K562 (cell line): ENCODE measurements around the gene TYW1B. TPM values are rescaled to one million over a fixed set of nuclear protein-coding genes. Genes with fewer than 3 reads are reported as not detected.

Experiments
- FOXM1 ChIP-seq, 2 experiments: fragments of 450-650 bp in 1 of 2; sonication (generic) in 1 of 2; formaldehyde crosslinking in 1 of 2; IDR thresholded peaks; 2 replicates each; pipeline versions ENCODE4 v1.6.1 to v1.9.0; 2017 to 2022; ENCODE audit warnings: low read depth in 2 of 2, mild to moderate bottlenecking in 2 of 2, missing genetic modification reagents in 1 of 2, moderate library complexity in 1 of 2
- LCOR ChIP-seq: sonication (generic); formaldehyde crosslinking; IDR thresholded peaks from 2 replicates; pipeline ENCODE4 v1.8.0; 2022; ENCODE audit warnings: mild to moderate bottlenecking, missing genetic modification reagents
- MTA3 ChIP-seq: fragments of 450-650 bp; formaldehyde crosslinking; IDR thresholded peaks from 2 replicates; pipeline ENCODE4 v1.6.1; 2017; ENCODE audit warnings: mild to moderate bottlenecking, borderline replicate concordance
- POLR2A ChIP-seq: fragments of 450-650 bp; conservative IDR thresholded peaks from 2 replicates; pipeline ENCODE4 v1.6.1; 2016
- SAP30 ChIP-seq: fragments of 200-600 bp; sonication (generic); IDR thresholded peaks from 2 replicates; pipeline ENCODE4 v1.6.1; 2012; ENCODE audit warnings: borderline replicate concordance, low read depth, mild to moderate bottlenecking, moderate library complexity, low read length, control low read depth, inconsistent platforms; ENCODE audit not compliant: insufficient read depth, poor library complexity, severe bottlenecking
- SOX6 ChIP-seq: fragments of 450-650 bp; IDR thresholded peaks from 2 replicates; pipeline ENCODE4 v1.6.1; 2014; ENCODE audit warnings: mild to moderate bottlenecking
- SUPT5H ChIP-seq: fragments of 450-650 bp; IDR thresholded peaks from 2 replicates; pipeline ENCODE4 v1.6.1; 2016
- TAF1 ChIP-seq: IDR thresholded peaks from 2 replicates; pipeline ENCODE4 v1.6.1; 2011; ENCODE audit warnings: mild to moderate bottlenecking, low read length, moderate library complexity; ENCODE audit not compliant: insufficient read depth, control insufficient read depth, severe bottlenecking; ENCODE audit errors: extremely low read depth
- TAF9B ChIP-seq: fragments of 450-650 bp; IDR thresholded peaks from 2 replicates; pipeline ENCODE4 v1.6.1; 2018; ENCODE audit warnings: mild to moderate bottlenecking; ENCODE audit not compliant: partially characterized antibody
- TEAD1 ChIP-seq, 2 experiments: fragments of 450-650 bp in 1 of 2; sonication (generic) in 1 of 2; formaldehyde crosslinking; IDR thresholded peaks; 2 replicates each; pipeline versions ENCODE4 v1.4.0 to v1.8.0; 2020 to 2022; ENCODE audit warnings: mild to moderate bottlenecking in 2 of 2, missing genetic modification reagents in 1 of 2
- ZNF639 ChIP-seq, 2 experiments: fragments of 200-800 bp in 1 of 2; sonication (Bioruptor generic) in 1 of 2; sonication (generic) in 1 of 2; formaldehyde crosslinking in 1 of 2; IDR thresholded peaks in 1 of 2; conservative IDR thresholded peaks in 1 of 2; 2 replicates each; pipeline versions ENCODE4 v1.5.0 to v1.6.1; 2016 to 2020; ENCODE audit warnings: missing compliant biosample characterization in 1 of 2, missing genetic modification characterization in 1 of 2, missing genetic modification reagents in 1 of 2
- polyA plus RNA-seq, 8 experiments: library from polyadenylated mRNA; depleted of rRNA in 4 of 8; stranded (reverse) in 5 of 8; unstranded in 3 of 8; fragments of >200 nt; fragmentation: Nextera tagmentation in 2 of 8; fragmentation: Illumina TruSeq in 1 of 8; extraction: Ambion mirVana in 2 of 8; extraction: Trizol in 1 of 8; gene quantifications; 2 replicates each; pipeline versions ENCODE4 v1.2.1 to v1.2.3, GENCODE V29; 2011 to 2014; ENCODE audit warnings: inconsistent platforms in 1 of 8, missing spikeins in 1 of 8
- total RNA-seq, 7 experiments: library from RNA; depleted of rRNA in 6 of 7; stranded (reverse); fragments of >200 nt in 6 of 7; fragmentation: Illumina TruSeq in 2 of 7; extraction: Trizol in 2 of 7; gene quantifications; 2 replicates each; pipeline versions ENCODE4 v1.2.1 to v1.2.3, GENCODE V29; 2011 to 2021; ENCODE audit warnings: low replicate concordance in 1 of 7
- TF ChIP-seq, protein P1 (sequence below): fragments of 450-650 bp; IDR thresholded peaks from 2 replicates; pipeline ENCODE4 v1.6.1; 2016; ENCODE audit warnings: borderline replicate concordance
- TF ChIP-seq, protein P2 (sequence below): fragments of 200-800 bp; sonication (Bioruptor generic); IDR thresholded peaks from 2 replicates; pipeline ENCODE4 v1.6.1; 2017; ENCODE audit warnings: missing genetic modification characterization, missing compliant biosample characterization
- TF ChIP-seq, protein P3 (sequence below): fragments of 450-650 bp; IDR thresholded peaks from 2 replicates; pipeline ENCODE4 v1.6.1; 2014; ENCODE audit warnings: low read depth, mild to moderate bottlenecking, moderate library complexity, borderline replicate concordance
- TF ChIP-seq, protein P4 (sequence below): sonication (generic); formaldehyde crosslinking; IDR thresholded peaks from 2 replicates; pipeline ENCODE4 v1.8.0; 2022; ENCODE audit warnings: missing genetic modification reagents, mild to moderate bottlenecking, moderate library complexity, borderline replicate concordance
- TF ChIP-seq, protein P5 (sequence below): fragments of 250-450 bp; sonication (Bioruptor Pico); IDR thresholded peaks from 2 replicates; pipeline ENCODE4 v1.9.0; 2021; ENCODE audit warnings: mild to moderate bottlenecking

TYW1B gene
- total and polyA plus RNA-seq, 9 of the 15 experiments (the other 6 are each of a cell fraction or from before 2014, with no cell fraction given), result 5.8 to 14.7 (median 9.8) TPM

- TF ChIP-seq, protein P1, sequence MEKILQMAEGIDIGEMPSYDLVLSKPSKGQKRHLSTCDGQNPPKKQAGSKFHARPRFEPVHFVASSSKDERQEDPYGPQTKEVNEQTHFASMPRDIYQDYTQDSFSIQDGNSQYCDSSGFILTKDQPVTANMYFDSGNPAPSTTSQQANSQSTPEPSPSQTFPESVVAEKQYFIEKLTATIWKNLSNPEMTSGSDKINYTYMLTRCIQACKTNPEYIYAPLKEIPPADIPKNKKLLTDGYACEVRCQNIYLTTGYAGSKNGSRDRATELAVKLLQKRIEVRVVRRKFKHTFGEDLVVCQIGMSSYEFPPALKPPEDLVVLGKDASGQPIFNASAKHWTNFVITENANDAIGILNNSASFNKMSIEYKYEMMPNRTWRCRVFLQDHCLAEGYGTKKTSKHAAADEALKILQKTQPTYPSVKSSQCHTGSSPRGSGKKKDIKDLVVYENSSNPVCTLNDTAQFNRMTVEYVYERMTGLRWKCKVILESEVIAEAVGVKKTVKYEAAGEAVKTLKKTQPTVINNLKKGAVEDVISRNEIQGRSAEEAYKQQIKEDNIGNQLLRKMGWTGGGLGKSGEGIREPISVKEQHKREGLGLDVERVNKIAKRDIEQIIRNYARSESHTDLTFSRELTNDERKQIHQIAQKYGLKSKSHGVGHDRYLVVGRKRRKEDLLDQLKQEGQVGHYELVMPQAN, result peak; percentile 65; the same call in 1 of the 2 replicates
- TF ChIP-seq LCOR (CRISPR knock-in tag) (peak; percentile 77; the same call in 1 of the 2 replicates), MTA3 (peak; percentile 70; the same call in 1 of the 2 replicates), ZNF639 (CRISPR knock-in tag; conservative IDR thresholded peaks at IDR 0.05 in 1 of 2, IDR thresholded peaks at IDR 0.05 in 1 of 2) (peak in 1 of 2 experiments; percentile 18; a peak in 1 of 4 replicates), TEAD1 (CRISPR knock-in tag; IDR thresholded peaks at IDR 0.05) (0 out of 4 replicates have a peak, but pooled peaks of 1 of the 2 experiments have one; percentile 26), SOX6 (peak; percentile 44; the same call in 1 of the 2 replicates), SAP30 (peak; percentile 59), TAF1 (peak; percentile 86), TAF9B (peak; percentile 66), FOXM1 (IDR thresholded peaks at IDR 0.05; ENCODE audit: low read depth) (peak; percentile 46; the same call in 1 of the 2 replicates), FOXM1 (CRISPR knock-in tag; IDR thresholded peaks at IDR 0.05; ENCODE audit: low read depth) (0 out of 2 replicates have a peak, but pooled peaks have one; percentile 49), POLR2A (peak; percentile 96), SUPT5H (peak; percentile 96)
- TF ChIP-seq, protein P2, sequence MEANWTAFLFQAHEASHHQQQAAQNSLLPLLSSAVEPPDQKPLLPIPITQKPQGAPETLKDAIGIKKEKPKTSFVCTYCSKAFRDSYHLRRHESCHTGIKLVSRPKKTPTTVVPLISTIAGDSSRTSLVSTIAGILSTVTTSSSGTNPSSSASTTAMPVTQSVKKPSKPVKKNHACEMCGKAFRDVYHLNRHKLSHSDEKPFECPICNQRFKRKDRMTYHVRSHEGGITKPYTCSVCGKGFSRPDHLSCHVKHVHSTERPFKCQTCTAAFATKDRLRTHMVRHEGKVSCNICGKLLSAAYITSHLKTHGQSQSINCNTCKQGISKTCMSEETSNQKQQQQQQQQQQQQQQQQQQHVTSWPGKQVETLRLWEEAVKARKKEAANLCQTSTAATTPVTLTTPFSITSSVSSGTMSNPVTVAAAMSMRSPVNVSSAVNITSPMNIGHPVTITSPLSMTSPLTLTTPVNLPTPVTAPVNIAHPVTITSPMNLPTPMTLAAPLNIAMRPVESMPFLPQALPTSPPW, result peak; percentile 72
- TF ChIP-seq, protein P3, sequence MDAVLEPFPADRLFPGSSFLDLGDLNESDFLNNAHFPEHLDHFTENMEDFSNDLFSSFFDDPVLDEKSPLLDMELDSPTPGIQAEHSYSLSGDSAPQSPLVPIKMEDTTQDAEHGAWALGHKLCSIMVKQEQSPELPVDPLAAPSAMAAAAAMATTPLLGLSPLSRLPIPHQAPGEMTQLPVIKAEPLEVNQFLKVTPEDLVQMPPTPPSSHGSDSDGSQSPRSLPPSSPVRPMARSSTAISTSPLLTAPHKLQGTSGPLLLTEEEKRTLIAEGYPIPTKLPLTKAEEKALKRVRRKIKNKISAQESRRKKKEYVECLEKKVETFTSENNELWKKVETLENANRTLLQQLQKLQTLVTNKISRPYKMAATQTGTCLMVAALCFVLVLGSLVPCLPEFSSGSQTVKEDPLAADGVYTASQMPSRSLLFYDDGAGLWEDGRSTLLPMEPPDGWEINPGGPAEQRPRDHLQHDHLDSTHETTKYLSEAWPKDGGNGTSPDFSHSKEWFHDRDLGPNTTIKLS, result peak; percentile 26; the same call in 1 of the 2 replicates
- TF ChIP-seq, protein P4, sequence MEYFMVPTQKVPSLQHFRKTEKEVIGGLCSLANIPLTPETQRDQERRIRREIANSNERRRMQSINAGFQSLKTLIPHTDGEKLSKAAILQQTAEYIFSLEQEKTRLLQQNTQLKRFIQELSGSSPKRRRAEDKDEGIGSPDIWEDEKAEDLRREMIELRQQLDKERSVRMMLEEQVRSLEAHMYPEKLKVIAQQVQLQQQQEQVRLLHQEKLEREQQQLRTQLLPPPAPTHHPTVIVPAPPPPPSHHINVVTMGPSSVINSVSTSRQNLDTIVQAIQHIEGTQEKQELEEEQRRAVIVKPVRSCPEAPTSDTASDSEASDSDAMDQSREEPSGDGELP, result peak; percentile 53; the same call in 1 of the 2 replicates
- TF ChIP-seq, protein P5, sequence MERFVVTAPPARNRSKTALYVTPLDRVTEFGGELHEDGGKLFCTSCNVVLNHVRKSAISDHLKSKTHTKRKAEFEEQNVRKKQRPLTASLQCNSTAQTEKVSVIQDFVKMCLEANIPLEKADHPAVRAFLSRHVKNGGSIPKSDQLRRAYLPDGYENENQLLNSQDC (CRISPR knock-in tag), result 0 out of 2 replicates have a peak, but pooled peaks have one; percentile 60
Measured at GRCh38 chr7:72827839-72828591, at the start of gene TYW1B (continued).
